Measurements from ENCODE around the gene HOXD13.

HOXD13 gene

GRCh38 chr2:176133389-176133788, 40.9 kb downstream of the HOXD13 start:
- no peak for DNase-seq

DNA sequence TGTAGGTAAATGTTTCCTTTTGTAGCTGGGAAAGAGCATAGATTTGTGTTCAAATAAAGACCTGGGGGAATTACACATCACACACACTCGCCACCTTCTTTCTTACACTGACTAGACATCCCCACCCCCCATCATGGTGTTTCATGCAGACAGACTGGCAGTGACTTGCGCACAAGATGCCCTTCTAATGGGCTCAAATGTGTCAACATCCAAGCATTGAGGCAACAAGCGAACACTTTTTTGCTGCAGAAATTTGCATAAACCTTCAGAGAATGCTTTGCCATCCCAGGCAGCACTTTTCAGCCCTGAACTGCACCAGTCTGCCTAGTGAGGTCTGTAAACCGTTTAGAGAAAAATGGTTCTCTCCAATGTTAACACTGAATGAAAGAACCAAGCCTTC, 41.5 kb downstream of the HOXD13 start:
- DNase-seq: no peak

DNA sequence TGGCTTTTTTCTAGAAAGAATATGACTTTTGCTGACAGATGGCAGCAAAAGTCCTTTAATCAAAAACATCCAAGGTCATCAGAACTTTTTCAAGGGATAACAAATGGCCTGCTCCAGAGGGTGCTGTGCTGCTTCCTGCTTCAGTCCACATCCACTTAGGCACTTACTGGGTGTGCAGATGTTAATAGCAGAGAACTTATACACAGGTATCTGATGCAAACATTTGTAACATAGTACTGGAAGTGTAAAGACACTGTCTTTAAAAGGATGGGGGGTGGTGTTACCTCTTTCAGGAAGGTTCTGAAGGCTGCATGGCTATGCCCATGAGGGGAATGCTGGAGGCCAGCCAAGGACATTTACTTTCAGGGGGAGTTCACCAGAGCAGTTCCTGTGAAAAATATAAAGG, 42.5 kb downstream of the HOXD13 start:
- no peak for DNase-seq

- DNase-seq: no peak
Observed at GRCh38 chr2:176136374-176137251, 44.1 kb downstream of the HOXD13 start.

DNA sequence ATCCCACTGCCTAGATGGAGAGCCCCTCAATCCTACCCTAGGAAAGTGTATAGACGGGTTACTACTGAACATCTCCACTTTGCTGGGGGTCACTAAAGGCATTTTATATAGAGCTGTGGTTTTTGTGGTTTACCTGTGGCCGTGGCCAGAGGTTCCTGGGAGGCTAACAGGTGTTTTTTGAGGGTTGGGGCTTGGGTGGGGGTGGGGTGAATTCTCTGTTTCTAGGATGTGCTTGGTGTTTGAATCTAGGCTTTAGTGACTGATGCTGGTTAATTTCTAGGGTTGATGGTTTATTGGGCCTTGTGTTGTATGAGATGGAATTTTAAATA, 44.7 kb downstream of the HOXD13 start:
- no peak for DNase-seq

DNA sequence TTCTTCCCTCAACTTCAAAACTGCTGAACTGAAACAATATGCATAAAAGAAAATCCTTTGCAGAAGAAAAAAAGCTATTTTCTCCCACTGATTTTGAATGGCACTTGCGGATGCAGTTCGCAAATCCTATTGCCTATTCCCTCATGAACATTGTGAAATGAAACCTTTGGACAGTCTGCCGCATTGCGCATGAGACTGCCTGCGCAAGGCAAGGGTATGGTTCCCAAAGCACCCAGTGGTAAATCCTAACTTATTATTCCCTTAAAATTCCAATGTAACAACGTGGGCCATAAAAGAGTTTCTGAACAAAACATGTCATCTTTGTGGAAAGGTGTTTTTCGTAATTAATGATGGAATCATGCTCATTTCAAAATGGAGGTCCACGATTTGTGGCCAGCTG, 45.4 kb downstream of the HOXD13 start:
- no peak for DNase-seq

DNA sequence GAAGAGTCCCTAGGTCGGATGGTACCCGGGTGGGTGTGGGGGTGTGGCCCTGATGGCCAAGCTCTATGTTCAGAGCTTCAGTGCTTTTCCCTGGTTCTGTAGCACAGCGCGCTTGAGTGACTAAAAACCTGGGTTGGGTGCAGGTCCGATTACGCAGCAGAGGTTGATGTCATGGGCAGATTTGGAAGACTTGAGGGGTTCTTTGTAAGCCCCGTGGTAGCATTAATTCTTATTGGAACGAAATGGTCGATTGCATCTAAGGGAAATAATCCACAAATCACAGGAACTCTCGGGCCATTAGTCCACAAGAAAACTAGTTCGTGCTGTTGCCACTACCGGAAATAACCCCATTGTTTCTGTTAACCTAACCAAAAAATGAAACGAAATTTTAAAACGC, 46.0 kb downstream of the HOXD13 start:
- DNase-seq: no peak

DNA sequence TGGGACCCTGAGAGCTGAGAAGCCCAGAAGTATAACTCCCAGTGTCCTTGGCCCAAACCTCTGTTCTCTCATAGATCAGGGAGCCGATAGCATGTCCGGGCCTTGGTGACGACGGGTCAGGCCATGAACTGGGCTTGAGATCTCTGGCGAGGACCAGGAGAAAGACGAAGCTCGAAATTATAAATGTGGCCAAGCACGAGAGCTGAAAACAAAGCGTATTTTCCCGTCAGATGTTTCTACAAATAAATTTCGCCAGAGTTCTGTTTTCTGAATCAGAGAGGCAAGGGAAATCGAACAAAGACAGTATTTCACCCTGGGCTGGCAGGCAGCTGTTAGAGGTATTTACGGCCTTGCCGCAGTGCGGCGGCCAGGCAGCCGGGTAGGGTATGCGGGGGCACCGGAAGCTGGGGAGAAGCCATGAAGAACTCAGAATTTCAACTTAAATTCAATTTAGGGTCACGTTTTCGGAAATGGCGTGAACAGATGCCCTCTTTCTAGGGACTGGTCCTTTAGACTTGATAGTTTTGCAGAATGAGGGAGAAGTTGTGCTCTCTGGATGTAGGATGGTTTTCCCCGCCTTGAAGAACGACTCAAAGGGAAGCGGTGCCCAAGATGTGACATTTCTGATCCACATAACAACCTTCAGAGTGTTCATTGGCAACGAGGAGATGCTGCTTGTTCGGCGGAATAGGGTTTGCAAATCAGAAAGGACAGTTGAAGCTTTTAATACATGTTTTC, 46.6 kb downstream of the HOXD13 start:
- no peak for DNase-seq

- no peak for DNase-seq
Observed at GRCh38 chr2:176139661-176140512, 47.4 kb downstream of the HOXD13 start.

GRCh38 chr2:176140513-176141317, 48.2 kb downstream of the HOXD13 start:
- DNase-seq: peak; percentile 31

DNA sequence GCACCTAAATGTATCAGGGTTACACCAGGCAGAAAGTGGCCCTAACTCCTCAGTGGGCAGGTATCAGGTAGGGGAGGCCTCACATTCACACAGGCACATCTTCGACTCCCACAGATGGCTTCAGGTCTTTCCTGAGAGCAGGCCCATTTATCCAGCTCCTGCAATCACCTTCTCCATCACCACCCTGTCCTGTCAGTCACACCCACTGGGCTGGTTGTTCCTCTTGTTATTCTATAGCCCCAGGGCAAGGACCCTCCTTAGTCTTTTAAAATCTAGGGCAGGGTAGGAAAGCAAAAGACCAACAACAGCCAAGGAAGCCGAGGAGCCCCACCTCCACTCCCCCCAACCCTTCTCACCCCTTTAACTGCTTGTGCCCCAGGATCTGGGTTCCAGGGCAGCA, 49.8 kb downstream of the HOXD13 start:
- no peak for DNase-seq

All from CD4-positive, alpha-beta T cell treated with Interleukin-4 for 4 hours (primary cell).